Stomach (tissue), 9 donors: ENCODE data around the gene CRACR2A. TPM values are rescaled to one million over a fixed set of nuclear protein-coding genes. Genes with fewer than 3 reads are reported as not detected.

Experiments used
- DNase-seq, 2 donors: peaks; one replicate each; pipeline versions ENCODE4 v3.0.0 to v3.0.0-alpha.2; 2013 to 2019
- H3K27ac ChIP-seq, 5 donors: fragments of 200-600 bp in 4 of 5; sonication (generic) in 4 of 5; one replicate each; pipeline ENCODE4 v1.5.1; 2013 to 2019; ENCODE audit warnings: mild to moderate bottlenecking in 1 of 5, moderate library complexity in 1 of 5
- H3K27me3 ChIP-seq, 3 donors: fragments of 200-600 bp; sonication (generic); one replicate each; pipeline ENCODE4 v1.5.1; 2017 to 2019; ENCODE audit warnings: mixed run types in 1 of 3
- H3K36me3 ChIP-seq, 4 donors: fragments of 200-600 bp; sonication (generic); 1 replicate in 3 of 4; 2 replicates in 1 of 4; pipeline ENCODE4 v1.5.1; 2016 to 2019
- H3K4me1 ChIP-seq, 4 donors: fragments of 200-600 bp; sonication (generic); one replicate each; pipeline ENCODE4 v1.5.1; 2016 to 2019
- H3K4me3 ChIP-seq, 4 donors: fragments of 200-600 bp; sonication (generic) in 3 of 4; one replicate each; pipeline ENCODE4 v1.5.1; 2016 to 2019; ENCODE audit warnings: mild to moderate bottlenecking in 1 of 4
- H3K9me3 ChIP-seq, 4 donors: fragments of 200-600 bp; sonication (generic); one replicate each; pipeline ENCODE4 v1.5.1; 2016 to 2019
- CTCF ChIP-seq, 7 experiments: fragments of 450-650 bp in 4 of 7; fragments of 200-600 bp in 3 of 7; sonication (generic) in 3 of 7; IDR thresholded peaks; one replicate each; pipeline ENCODE4 v1.5.1; 2016 to 2019; ENCODE audit warnings: antibody characterized with exemption in 7 of 7, control low read depth in 2 of 7, mild to moderate bottlenecking in 1 of 7
- EP300 ChIP-seq: sonication (generic); formaldehyde crosslinking; IDR thresholded peaks from one replicate; pipeline ENCODE4 v1.6.1; 2017; ENCODE audit warnings: antibody characterized with exemption
- POLR2A ChIP-seq, 4 donors: fragments of 450-650 bp; IDR thresholded peaks; one replicate each; pipeline ENCODE4 v1.6.1; 2016; ENCODE audit warnings: antibody characterized with exemption in 4 of 4, control low read depth in 2 of 4, mild to moderate bottlenecking in 1 of 4, moderate library complexity in 1 of 4
- POLR2AphosphoS5 ChIP-seq, 3 donors: sonication (generic); formaldehyde crosslinking; IDR thresholded peaks; one replicate each; pipeline ENCODE4 v1.6.1; 2016; ENCODE audit warnings: antibody characterized with exemption in 3 of 3
- WGBS, 5 donors: extraction: QIAGEN DNeasy Blood & Tissue Kit in 3 of 5; methylation state at CpG; one replicate each; pipeline versions ENCODE4 v1.1.5 to v1.1.7; 2013 to 2018; 5-methylcytosine and 5-hydroxymethylcytosine counted together
- intact Hi-C: fragments of 100-400 bp; cut with DNase I; formaldehyde crosslinking; loops from one replicate; pipeline ENCODE4 v1.15.1; 2023; ENCODE audit warnings: low total_unique reads
- polyA plus RNA-seq, 3 donors: library from polyadenylated mRNA; stranded (reverse); fragments of 200-250 nt; gene quantifications; one replicate each; pipeline ENCODE4 v1.2.3, GENCODE V29; 2013
- total RNA-seq, 5 donors: library from RNA; depleted of rRNA; stranded (reverse); fragments of >200 nt; gene quantifications; one replicate each; pipeline versions ENCODE4 v1.1.0 to v1.2.3, GENCODE V29; 2014 to 2016
- donor health status: healthy with polysubstance abuse.
- donor health status: Bipolar disorder and iron deficiency.
- donor health status: healthy.

Gene CRACR2A
- total and polyA plus RNA-seq, 8 donors = 0.15 to 66.6 (median 3.1) TPM

GRCh38 chr12:3671330-3672112, 81.4 kb downstream of the CRACR2A start:
- peaks cover 0 to 44% (median 24%) of the 10 kb centered on the region in 4 donors for H3K36me3 ChIP-seq
- no peaks in the 10 kb centered on the region for H3K27me3 ChIP-seq
- no peak overlapping the region for H3K27ac ChIP-seq
- intact Hi-C loops = no loop called here
- WGBS, 5 donors = 88 to 94% (median 89%) methylated on average over 4 of the region's 4 CpGs
- DNase-seq = no peak
- H3K4me1 ChIP-seq = no peaks in the 10 kb centered on the region
- no peaks in the 10 kb centered on the region for H3K9me3 ChIP-seq
- no peak for TF ChIP-seq EP300
- no peak for TF ChIP-seq POLR2A (IDR thresholded peaks at IDR 0.05)
- TF ChIP-seq POLR2AphosphoS5 (IDR thresholded peaks at IDR 0.05) = no peak
- no peak for TF ChIP-seq CTCF (IDR thresholded peaks at IDR 0.05)
- no peak overlapping the region for H3K4me3 ChIP-seq

GRCh38 chr12:3670083-3670620, 82.8 kb downstream of the CRACR2A start:
- intact Hi-C loops = no loop called here
- H3K27ac ChIP-seq = no peak overlapping the region
- no peaks in the 10 kb centered on the region for H3K9me3 ChIP-seq
- TF ChIP-seq EP300 (no peak), CTCF (IDR thresholded peaks at IDR 0.05) (no peak), POLR2AphosphoS5 (IDR thresholded peaks at IDR 0.05) (no peak), POLR2A (IDR thresholded peaks at IDR 0.05) (no peak)
- H3K36me3 ChIP-seq = peaks cover 0 to 45% (median 24%) of the 10 kb centered on the region in 4 donors
- no peak overlapping the region for H3K4me3 ChIP-seq
- DNase-seq = no peak
- WGBS, 5 donors = 87 to 97% (median 93%) methylated on average over 5 of the region's 5 CpGs
- no peaks in the 10 kb centered on the region for H3K27me3 ChIP-seq
- H3K4me1 ChIP-seq = no peaks in the 10 kb centered on the region

GRCh38 chr12:3669594-3669993, 83.3 kb downstream of the CRACR2A start:
- Histone ChIP-seq H3K27me3 (no peaks in the 10 kb centered on the region), H3K9me3 (no peaks in the 10 kb centered on the region), H3K27ac (no peak overlapping the region), H3K4me3 (no peak overlapping the region), H3K4me1 (no peaks in the 10 kb centered on the region), H3K36me3 (peaks cover 0 to 45% (median 24%) of the 10 kb centered on the region in 4 donors)
- DNase-seq = no peak
- TF ChIP-seq CTCF (IDR thresholded peaks at IDR 0.05) = no peak
- TF ChIP-seq EP300 = no peak
- no peak for TF ChIP-seq POLR2AphosphoS5 (IDR thresholded peaks at IDR 0.05)
- TF ChIP-seq POLR2A (IDR thresholded peaks at IDR 0.05) = no peak
- 66 to 77% (median 75%) methylated on average over 3 to 4 of the region's 4 CpGs for WGBS, 5 donors
- intact Hi-C loops = no loop called here

GRCh38 chr12:3668479-3669165, 84.3 kb downstream of the CRACR2A start:
- no peak for TF ChIP-seq EP300
- no peak for TF ChIP-seq POLR2A (IDR thresholded peaks at IDR 0.05)
- TF ChIP-seq CTCF (IDR thresholded peaks at IDR 0.05) = no peak
- no peak for TF ChIP-seq POLR2AphosphoS5 (IDR thresholded peaks at IDR 0.05)
- no peaks in the 10 kb centered on the region for H3K4me1 ChIP-seq
- peaks cover 0 to 43% (median 22%) of the 10 kb centered on the region in 4 donors for H3K36me3 ChIP-seq
- no peak overlapping the region for H3K4me3 ChIP-seq
- H3K9me3 ChIP-seq = no peaks in the 10 kb centered on the region
- H3K27me3 ChIP-seq = no peaks in the 10 kb centered on the region
- no peak for DNase-seq
- WGBS, 5 donors = 85 to 92% (median 88%) methylated on average over 4 to 5 of the region's 5 CpGs
- no peak overlapping the region for H3K27ac ChIP-seq
- intact Hi-C loops = no loop called here
